ENCODE results near the gene ASTN2.

Gene ASTN2

GRCh38 chr9:116475201-116475600 lies 939.7 kb downstream of the ASTN2 start:
- no peaks in the 10 kb centered on the region for H3K27me3 ChIP-seq (ENCODE audit: control insufficient read depth, low read length)
- no peaks in the 10 kb centered on the region for H3K4me1 ChIP-seq (ENCODE audit: control insufficient read depth, low read length)
- H3K36me3 ChIP-seq (ENCODE audit: control insufficient read depth, low read length): no peaks in the 10 kb centered on the region
- no peaks in the 10 kb centered on the region for H3K9me3 ChIP-seq (ENCODE audit: control insufficient read depth, insufficient read depth, low read length)
- no peak overlapping the region for H3K4me3 ChIP-seq (ENCODE audit: low read length)
- no peak overlapping the region for H3K27ac ChIP-seq (ENCODE audit: low read depth, low read length)
- H4K20me1 ChIP-seq (ENCODE audit: control insufficient read depth, insufficient read depth, low read depth, low read length): no peaks in the 10 kb centered on the region
- no peaks in the 10 kb centered on the region for H3K79me2 ChIP-seq (ENCODE audit: control insufficient read depth, low read length)
- no peaks in the 10 kb centered on the region for H3K9me2 ChIP-seq (replicated peaks; ENCODE audit: control insufficient read depth, low read length)
- H3F3A ChIP-seq (ENCODE audit: control insufficient read depth, insufficient read depth): no peaks in the 10 kb centered on the region
- H3K4me2 ChIP-seq (ENCODE audit: low read length): no peak overlapping the region
- TF ChIP-seq, protein P1, sequence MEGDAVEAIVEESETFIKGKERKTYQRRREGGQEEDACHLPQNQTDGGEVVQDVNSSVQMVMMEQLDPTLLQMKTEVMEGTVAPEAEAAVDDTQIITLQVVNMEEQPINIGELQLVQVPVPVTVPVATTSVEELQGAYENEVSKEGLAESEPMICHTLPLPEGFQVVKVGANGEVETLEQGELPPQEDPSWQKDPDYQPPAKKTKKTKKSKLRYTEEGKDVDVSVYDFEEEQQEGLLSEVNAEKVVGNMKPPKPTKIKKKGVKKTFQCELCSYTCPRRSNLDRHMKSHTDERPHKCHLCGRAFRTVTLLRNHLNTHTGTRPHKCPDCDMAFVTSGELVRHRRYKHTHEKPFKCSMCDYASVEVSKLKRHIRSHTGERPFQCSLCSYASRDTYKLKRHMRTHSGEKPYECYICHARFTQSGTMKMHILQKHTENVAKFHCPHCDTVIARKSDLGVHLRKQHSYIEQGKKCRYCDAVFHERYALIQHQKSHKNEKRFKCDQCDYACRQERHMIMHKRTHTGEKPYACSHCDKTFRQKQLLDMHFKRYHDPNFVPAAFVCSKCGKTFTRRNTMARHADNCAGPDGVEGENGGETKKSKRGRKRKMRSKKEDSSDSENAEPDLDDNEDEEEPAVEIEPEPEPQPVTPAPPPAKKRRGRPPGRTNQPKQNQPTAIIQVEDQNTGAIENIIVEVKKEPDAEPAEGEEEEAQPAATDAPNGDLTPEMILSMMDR (IDR thresholded peaks at IDR 0.05; ENCODE audit: low read depth, low read length, poor library complexity, severe bottlenecking): no peak
- no peak for TF ChIP-seq EZH2phosphoT487 (IDR thresholded peaks at IDR 0.05; ENCODE audit: borderline replicate concordance, low read length)

- Histone ChIP-seq H3K9me2 (replicated peaks; ENCODE audit: control insufficient read depth, low read length) (no peaks in the 10 kb centered on the region), H3K4me1 (ENCODE audit: control insufficient read depth, low read length) (no peaks in the 10 kb centered on the region), H3K9me3 (ENCODE audit: control insufficient read depth, insufficient read depth, low read length) (no peaks in the 10 kb centered on the region), H4K20me1 (ENCODE audit: control insufficient read depth, insufficient read depth, low read depth, low read length) (no peaks in the 10 kb centered on the region), H3K4me2 (ENCODE audit: low read length) (no peak overlapping the region), H3K79me2 (ENCODE audit: control insufficient read depth, low read length) (no peaks in the 10 kb centered on the region), H3K36me3 (ENCODE audit: control insufficient read depth, low read length) (no peaks in the 10 kb centered on the region), H3F3A (ENCODE audit: control insufficient read depth, insufficient read depth) (no peaks in the 10 kb centered on the region), H3K27ac (ENCODE audit: low read depth, low read length) (no peak overlapping the region), H3K4me3 (ENCODE audit: low read length) (no peak overlapping the region), H3K27me3 (ENCODE audit: control insufficient read depth, low read length) (no peaks in the 10 kb centered on the region)
- no peak for TF ChIP-seq EZH2phosphoT487 (IDR thresholded peaks at IDR 0.05; ENCODE audit: borderline replicate concordance, low read length)
- TF ChIP-seq, protein P1 (IDR thresholded peaks at IDR 0.05; ENCODE audit: low read depth, low read length, poor library complexity, severe bottlenecking): no peak
These were observed 942.8 kb downstream of the ASTN2 start for GRCh38 chr9:116471944-116472506.

- Histone ChIP-seq H3K27ac (ENCODE audit: low read depth, low read length) (no peak overlapping the region), H3K36me3 (ENCODE audit: control insufficient read depth, low read length) (no peaks in the 10 kb centered on the region), H3K9me3 (ENCODE audit: control insufficient read depth, insufficient read depth, low read length) (no peaks in the 10 kb centered on the region), H3F3A (ENCODE audit: control insufficient read depth, insufficient read depth) (no peaks in the 10 kb centered on the region), H3K27me3 (ENCODE audit: control insufficient read depth, low read length) (no peaks in the 10 kb centered on the region), H3K9me2 (replicated peaks; ENCODE audit: control insufficient read depth, low read length) (no peaks in the 10 kb centered on the region), H3K4me2 (ENCODE audit: low read length) (no peak overlapping the region), H3K4me3 (ENCODE audit: low read length) (no peak overlapping the region), H3K4me1 (ENCODE audit: control insufficient read depth, low read length) (no peaks in the 10 kb centered on the region), H4K20me1 (ENCODE audit: control insufficient read depth, insufficient read depth, low read depth, low read length) (no peaks in the 10 kb centered on the region), H3K79me2 (ENCODE audit: control insufficient read depth, low read length) (no peaks in the 10 kb centered on the region)
- TF ChIP-seq, protein P1 (IDR thresholded peaks at IDR 0.05; ENCODE audit: low read depth, low read length, poor library complexity, severe bottlenecking): no peak
- no peak for TF ChIP-seq EZH2phosphoT487 (IDR thresholded peaks at IDR 0.05; ENCODE audit: borderline replicate concordance, low read length)
These were observed 943.6 kb downstream of the ASTN2 start for GRCh38 chr9:116471093-116471906.

Measured in DOHH2 (cell line).